CD4-positive, alpha-beta memory T cell (primary cell): ENCODE results near the gene SUGCT. TPM values are rescaled to one million over a fixed set of nuclear protein-coding genes. Genes with fewer than 3 reads are reported as not detected.

Source experiments
- CTCF ChIA-PET: fragments of 350-600 bp; sonication (Branson Sonifier 250); formaldehyde crosslinking; loops from one replicate; lab custom pipeline; 2021; ENCODE audit warnings: inconsistent platforms; ENCODE audit not compliant: partially characterized antibody; lab: Charles Lee
- POLR2A ChIA-PET: fragments of 350-600 bp; sonication (Branson Sonifier 250); formaldehyde crosslinking; loops from one replicate; lab custom pipeline; 2021; ENCODE audit not compliant: partially characterized antibody; lab: Charles Lee
- DNase-seq, 5 donors: peaks; one replicate each; pipeline versions ENCODE4 v3.0.0 to v3.0.0-alpha.2; 2020 to 2022; ENCODE audit warnings: mixed read lengths in 1 of 5
- H3K27ac ChIP-seq: one replicate; pipeline ENCODE4 v1.7.0; 2013; ENCODE audit warnings: low read depth, low read length
- H3K27me3 ChIP-seq: 2 replicates; pipeline ENCODE4 v1.7.0; 2013; ENCODE audit warnings: mild to moderate bottlenecking, low read length, moderate library complexity; ENCODE audit not compliant: insufficient read depth
- H3K36me3 ChIP-seq: 2 replicates; pipeline ENCODE4 v1.7.0; 2013; ENCODE audit warnings: mild to moderate bottlenecking, low read length, moderate library complexity; ENCODE audit not compliant: insufficient read depth
- H3K4me1 ChIP-seq: 2 replicates; pipeline ENCODE4 v1.7.0; 2013; ENCODE audit warnings: mild to moderate bottlenecking, low read length, moderate library complexity; ENCODE audit not compliant: insufficient read depth
- H3K4me3 ChIP-seq, 2 donors: one replicate each; pipeline ENCODE4 v1.7.0; 2013; ENCODE audit warnings: low read length in 2 of 2, mild to moderate bottlenecking in 1 of 2
- H3K9me3 ChIP-seq, 2 donors: one replicate each; pipeline ENCODE4 v1.7.0; 2013; ENCODE audit warnings: low read length in 2 of 2, control low read depth in 1 of 2; ENCODE audit not compliant: control insufficient read depth in 1 of 2
- H3K27ac Mint-ChIP-seq, 7 donors: one replicate each; pipeline ENCODE4 v1.8.0; 2020 to 2021; ENCODE audit warnings: mixed read lengths in 7 of 7, mild to moderate bottlenecking in 6 of 7, inconsistent platforms in 3 of 7, moderate library complexity in 3 of 7
- H3K27me3 Mint-ChIP-seq, 2 donors: one replicate each; pipeline ENCODE4 v1.8.0; 2020 to 2021; ENCODE audit warnings: mixed read lengths in 2 of 2
- H3K36me3 Mint-ChIP-seq, 2 donors: one replicate each; pipeline ENCODE4 v1.8.0; 2020 to 2021; ENCODE audit warnings: mixed read lengths in 2 of 2, inconsistent platforms in 1 of 2, mild to moderate bottlenecking in 1 of 2
- H3K4me1 Mint-ChIP-seq, 4 donors: one replicate each; pipeline ENCODE4 v1.8.0; 2020 to 2021; ENCODE audit warnings: mixed read lengths in 4 of 4, mild to moderate bottlenecking in 1 of 4
- H3K4me3 Mint-ChIP-seq, 8 donors: one replicate each; pipeline ENCODE4 v1.8.0; 2020 to 2021; ENCODE audit warnings: mixed read lengths in 8 of 8, mild to moderate bottlenecking in 7 of 8, moderate library complexity in 6 of 8, inconsistent platforms in 3 of 8
- H3K9me3 Mint-ChIP-seq, 8 donors: one replicate each; pipeline ENCODE4 v1.8.0; 2020 to 2021; ENCODE audit warnings: mixed read lengths in 8 of 8, mild to moderate bottlenecking in 5 of 8, inconsistent platforms in 3 of 8, moderate library complexity in 1 of 8
- intact Hi-C: fragments of 100-400 bp; cut with micrococcal nuclease; formaldehyde crosslinking; loops from one replicate; pipeline ENCODE4 v1.15.1; 2023
- polyA plus RNA-seq, 2 donors: library from polyadenylated mRNA; unstranded; fragments of 300-500 nt; fragmentation: Illumina TruSeq; gene quantifications; one replicate each; pipeline ENCODE4 v1.2.3, GENCODE V29; 2021
- total RNA-seq, 2 experiments: library from RNA; stranded (reverse); gene quantifications; one replicate each; pipeline ENCODE4 v1.2.3, GENCODE V29; 2021

Gene SUGCT
- total and polyA plus RNA-seq, 4 experiments from 2014 or later = 0.41 to 4.4 (median 1.2) TPM

GRCh38 chr7:40382145-40382544 lies 247.3 kb downstream of the SUGCT start:
- POLR2A ChIA-PET = no interaction called here
- no peaks in the 10 kb centered on the region for H3K4me1 Mint-ChIP-seq
- H3K4me1 ChIP-seq = no peaks in the 10 kb centered on the region
- no peak overlapping the region for H3K27ac Mint-ChIP-seq
- peaks cover 2 to 37% (median 15%) of the 10 kb centered on the region in 8 donors for H3K9me3 Mint-ChIP-seq
- peaks cover 0 to 4% of the 10 kb centered on the region in 2 donors for H3K9me3 ChIP-seq
- CTCF ChIA-PET = no interaction called here
- no peak for DNase-seq
- H3K27ac ChIP-seq = no peak overlapping the region
- peaks cover 0 to 3% of the 10 kb centered on the region in 2 donors for H3K36me3 Mint-ChIP-seq
- no peak overlapping the region for H3K4me3 Mint-ChIP-seq
- intact Hi-C loops = no loop called here
- H3K27me3 Mint-ChIP-seq = peaks cover 0 to 2% of the 10 kb centered on the region in 2 donors
- no peaks in the 10 kb centered on the region for H3K27me3 ChIP-seq
- H3K4me3 ChIP-seq = no peak overlapping the region
- no peaks in the 10 kb centered on the region for H3K36me3 ChIP-seq

- peaks cover 0 to 18% (median 12%) of the 10 kb centered on the region in 8 donors for H3K9me3 Mint-ChIP-seq
- no peak overlapping the region for H3K27ac Mint-ChIP-seq
- Histone ChIP-seq H3K9me3 (no peaks in the 10 kb centered on the region), H3K27me3 (no peaks in the 10 kb centered on the region), H3K4me1 (no peaks in the 10 kb centered on the region), H3K4me3 (no peak overlapping the region), H3K36me3 (no peaks in the 10 kb centered on the region), H3K27ac (no peak overlapping the region)
- CTCF ChIA-PET = no interaction called here
- H3K36me3 Mint-ChIP-seq = no peaks in the 10 kb centered on the region
- H3K27me3 Mint-ChIP-seq = no peaks in the 10 kb centered on the region
- no peak for DNase-seq
- intact Hi-C loops = no loop called here
- POLR2A ChIA-PET = no interaction called here
- H3K4me3 Mint-ChIP-seq = no peak overlapping the region
- H3K4me1 Mint-ChIP-seq = no peaks in the 10 kb centered on the region
Observed at GRCh38 chr7:40393660-40394059, 258.9 kb downstream of the SUGCT start.

- Mint-ChIP-seq H3K4me3 (no peak overlapping the region), H3K36me3 (no peaks in the 10 kb centered on the region), H3K4me1 (no peaks in the 10 kb centered on the region), H3K27ac (no peak overlapping the region), H3K9me3 (peaks cover 0 to 19% (median 8%) of the 10 kb centered on the region in 8 donors), H3K27me3 (no peaks in the 10 kb centered on the region)
- ChIA-PET POLR2A (no interaction called here), CTCF (no interaction called here)
- no peak overlapping the region for H3K27ac ChIP-seq
- no peaks in the 10 kb centered on the region for H3K9me3 ChIP-seq
- H3K4me1 ChIP-seq = no peaks in the 10 kb centered on the region
- no peaks in the 10 kb centered on the region for H3K27me3 ChIP-seq
- H3K4me3 ChIP-seq = no peak overlapping the region
- no peak for DNase-seq
- H3K36me3 ChIP-seq = no peaks in the 10 kb centered on the region
- intact Hi-C loops = no loop called here
Observed at GRCh38 chr7:40394400-40394799, 259.6 kb downstream of the SUGCT start.

GRCh38 chr7:40400525-40400924 lies 265.7 kb downstream of the SUGCT start:
- intact Hi-C loops = no loop called here
- POLR2A ChIA-PET = no interaction called here
- Histone ChIP-seq H3K27ac (no peak overlapping the region), H3K36me3 (no peaks in the 10 kb centered on the region), H3K9me3 (no peaks in the 10 kb centered on the region), H3K4me1 (no peaks in the 10 kb centered on the region), H3K27me3 (no peaks in the 10 kb centered on the region), H3K4me3 (no peak overlapping the region)
- no peak overlapping the region for H3K4me3 Mint-ChIP-seq
- H3K9me3 Mint-ChIP-seq = peaks cover 0 to 21% (median 15%) of the 10 kb centered on the region in 8 donors
- no peaks in the 10 kb centered on the region for H3K27me3 Mint-ChIP-seq
- CTCF ChIA-PET = no interaction called here
- H3K27ac Mint-ChIP-seq = no peak overlapping the region
- H3K4me1 Mint-ChIP-seq = no peaks in the 10 kb centered on the region
- no peak for DNase-seq
- H3K36me3 Mint-ChIP-seq = no peaks in the 10 kb centered on the region

GRCh38 chr7:40401406-40401805 lies 266.6 kb downstream of the SUGCT start:
- no peaks in the 10 kb centered on the region for H3K36me3 Mint-ChIP-seq
- H3K27me3 Mint-ChIP-seq = no peaks in the 10 kb centered on the region
- peaks cover 0 to 28% (median 18%) of the 10 kb centered on the region in 8 donors for H3K9me3 Mint-ChIP-seq
- no peaks in the 10 kb centered on the region for H3K27me3 ChIP-seq
- H3K4me3 Mint-ChIP-seq = no peak overlapping the region
- ChIA-PET CTCF (no interaction called here), POLR2A (no interaction called here)
- H3K4me1 ChIP-seq = no peaks in the 10 kb centered on the region
- no peak overlapping the region for H3K27ac Mint-ChIP-seq
- no peaks in the 10 kb centered on the region for H3K9me3 ChIP-seq
- no peak overlapping the region for H3K27ac ChIP-seq
- H3K36me3 ChIP-seq = no peaks in the 10 kb centered on the region
- H3K4me1 Mint-ChIP-seq = no peaks in the 10 kb centered on the region
- H3K4me3 ChIP-seq = no peak overlapping the region
- DNase-seq = no peak
- intact Hi-C loops = no loop called here

GRCh38 chr7:40402661-40403060 lies 267.9 kb downstream of the SUGCT start:
- no peaks in the 10 kb centered on the region for H3K4me1 Mint-ChIP-seq
- CTCF ChIA-PET = no interaction called here
- H3K27ac Mint-ChIP-seq = no peak overlapping the region
- POLR2A ChIA-PET = no interaction called here
- no peaks in the 10 kb centered on the region for H3K36me3 Mint-ChIP-seq
- H3K27ac ChIP-seq = no peak overlapping the region
- H3K9me3 ChIP-seq = no peaks in the 10 kb centered on the region
- no peak for DNase-seq
- H3K4me1 ChIP-seq = no peaks in the 10 kb centered on the region
- H3K4me3 ChIP-seq = no peak overlapping the region
- peaks cover 2 to 29% (median 17%) of the 10 kb centered on the region in 8 donors for H3K9me3 Mint-ChIP-seq
- H3K4me3 Mint-ChIP-seq = no peak overlapping the region
- intact Hi-C loops = no loop called here
- H3K36me3 ChIP-seq = no peaks in the 10 kb centered on the region
- no peaks in the 10 kb centered on the region for H3K27me3 ChIP-seq
- H3K27me3 Mint-ChIP-seq = no peaks in the 10 kb centered on the region

GRCh38 chr7:40403703-40404476 lies 269.1 kb downstream of the SUGCT start:
- H3K4me1 ChIP-seq = no peaks in the 10 kb centered on the region
- peaks cover 2 to 22% (median 12%) of the 10 kb centered on the region in 8 donors for H3K9me3 Mint-ChIP-seq
- no peaks in the 10 kb centered on the region for H3K4me1 Mint-ChIP-seq
- no peaks in the 10 kb centered on the region for H3K36me3 Mint-ChIP-seq
- H3K27ac Mint-ChIP-seq = no peak overlapping the region
- no peaks in the 10 kb centered on the region for H3K36me3 ChIP-seq
- H3K4me3 ChIP-seq = no peak overlapping the region
- H3K27me3 Mint-ChIP-seq = no peaks in the 10 kb centered on the region
- CTCF ChIA-PET = no interaction called here
- H3K4me3 Mint-ChIP-seq = no peak overlapping the region
- DNase-seq = no peak
- H3K9me3 ChIP-seq = no peaks in the 10 kb centered on the region
- H3K27ac ChIP-seq = no peak overlapping the region
- no peaks in the 10 kb centered on the region for H3K27me3 ChIP-seq
- POLR2A ChIA-PET = no interaction called here
- intact Hi-C loops = no loop called here
